IMR-90 (cell line): ENCODE results near the gene CRTAC1. TPM values are rescaled to one million over a fixed set of nuclear protein-coding genes. Genes with fewer than 3 reads are reported as not detected.

Experiments used
- ATAC-seq: fragments of 200-7000 bp; cut with Tn5 transposase; 2 replicates; pipeline ENCODE4 v1.9.1; 2020; ENCODE audit warnings: low read depth, mild to moderate bottlenecking, moderate library complexity
- BruUV-seq: library from RNA; stranded (reverse); fragments of 400-500 nt; replicated peaks from 2 replicates; lab custom pipeline; 2021; lab: Mats Ljungman, UMichigan
- CTCF ChIA-PET: fragments of 300-600 bp; formaldehyde crosslinking; extraction: SDS; loops from one replicate; lab custom pipeline; 2021; ENCODE audit warnings: antibody characterized with exemption; lab: Yijun Ruan, JAX
- POLR2A ChIA-PET: fragments of 300-600 bp; sonication (Branson Sonifier 250); formaldehyde crosslinking; loops from one replicate; lab custom pipeline; 2022; ENCODE audit warnings: antibody characterized with exemption; ENCODE audit not compliant: unreplicated experiment; lab: Charles Lee
- DNase-seq: peaks from one replicate; pipeline ENCODE4 v3.0.0; 2013
- H2AFZ ChIP-seq: replicated peaks from 2 replicates; pipeline ENCODE3; 2013; ENCODE audit warnings: low read length, mild to moderate bottlenecking; ENCODE audit not compliant: poor library complexity
- H2AK5ac ChIP-seq: 2 replicates; pipeline ENCODE4 v1.6.1; 2013; ENCODE audit warnings: low read depth, low read length, inconsistent platforms
- H2AK9ac ChIP-seq: replicated peaks from 2 replicates; pipeline ENCODE3; 2013; ENCODE audit warnings: mild to moderate bottlenecking, low read depth, low read length, moderate library complexity; ENCODE audit not compliant: poor library complexity
- H2BK120ac ChIP-seq: 2 replicates; pipeline ENCODE4 v1.6.1; 2013; ENCODE audit warnings: low read depth, low read length, inconsistent platforms
- H2BK15ac ChIP-seq: 3 replicates; pipeline ENCODE4 v1.6.1; 2013; ENCODE audit warnings: low read depth, low read length, inconsistent platforms
- H2BK20ac ChIP-seq: 2 replicates; pipeline ENCODE4 v1.6.1; 2013; ENCODE audit warnings: low read depth, mild to moderate bottlenecking, inconsistent platforms, low read length, moderate library complexity
- H2BK5ac ChIP-seq: 2 replicates; pipeline ENCODE4 v1.6.1; 2013; ENCODE audit warnings: mild to moderate bottlenecking, low read depth, low read length, inconsistent platforms; ENCODE audit not compliant: poor library complexity, severe bottlenecking
- H3K14ac ChIP-seq: replicated peaks from 2 replicates; pipeline ENCODE4 v1.6.1; 2013; ENCODE audit warnings: low read depth, low read length, inconsistent platforms
- H3K18ac ChIP-seq: 2 replicates; pipeline ENCODE4 v1.6.1; 2013; ENCODE audit warnings: low read depth, low read length, control low read depth
- H3K23ac ChIP-seq: 2 replicates; pipeline ENCODE4 v1.6.1; 2013; ENCODE audit warnings: low read depth, low read length, inconsistent platforms
- H3K27ac ChIP-seq: 2 replicates; pipeline ENCODE4 v1.5.1; 2013; ENCODE audit warnings: mild to moderate bottlenecking, control low read depth, low read length; ENCODE audit not compliant: insufficient read depth
- H3K27me3 ChIP-seq: 2 replicates; pipeline ENCODE4 v1.6.1; 2013; ENCODE audit warnings: low read length; ENCODE audit not compliant: control insufficient read depth, insufficient read depth
- H3K36me3 ChIP-seq: 2 replicates; pipeline ENCODE4 v1.6.1; 2013; ENCODE audit warnings: low read length, mixed read lengths; ENCODE audit not compliant: control insufficient read depth, insufficient read depth
- H3K4ac ChIP-seq: 2 replicates; pipeline ENCODE4 v1.6.1; 2013; ENCODE audit warnings: low read depth, low read length, inconsistent platforms
- H3K4me1 ChIP-seq: 2 replicates; pipeline ENCODE4 v1.6.1; 2013; ENCODE audit warnings: low read length, mixed read lengths; ENCODE audit not compliant: control insufficient read depth, insufficient read depth
- H3K4me2 ChIP-seq: 2 replicates; pipeline ENCODE4 v1.6.1; 2013; ENCODE audit warnings: low read depth, mild to moderate bottlenecking, control low read depth, low read length, moderate library complexity
- H3K4me3 ChIP-seq: 2 replicates; pipeline ENCODE4 v1.5.1; 2013; ENCODE audit warnings: low read depth, mild to moderate bottlenecking, control low read depth, low read length, moderate library complexity; ENCODE audit not compliant: insufficient read depth
- H3K56ac ChIP-seq: 2 replicates; pipeline ENCODE4 v1.6.1; 2013; ENCODE audit warnings: low read length, inconsistent platforms; ENCODE audit not compliant: insufficient read depth; ENCODE audit errors: extremely low read depth
- H3K79me1 ChIP-seq, 2 experiments: 2 replicates each; pipeline ENCODE4 v1.6.1; 2013; ENCODE audit warnings: low read length in 2 of 2, inconsistent platforms in 1 of 2, low read depth in 1 of 2
- H3K9ac ChIP-seq: 2 replicates; pipeline ENCODE4 v1.6.1; 2013; ENCODE audit warnings: low read depth, low read length, control low read depth
- H3K9me1 ChIP-seq: 2 replicates; pipeline ENCODE4 v1.6.1; 2013; ENCODE audit warnings: low read length, inconsistent platforms; ENCODE audit not compliant: insufficient read depth
- H3K9me3 ChIP-seq: 2 replicates; pipeline ENCODE4 v1.6.1; 2013; ENCODE audit warnings: low read length; ENCODE audit not compliant: control insufficient read depth, insufficient read depth
- H4K20me1 ChIP-seq: 2 replicates; pipeline ENCODE4 v1.6.1; 2013; ENCODE audit warnings: low read length, inconsistent platforms; ENCODE audit not compliant: insufficient read depth
- H4K5ac ChIP-seq: 2 replicates; pipeline ENCODE4 v1.6.1; 2013; ENCODE audit warnings: mild to moderate bottlenecking, low read depth, low read length, control low read depth
- H4K8ac ChIP-seq, 2 experiments: 2 replicates each; pipeline ENCODE4 v1.6.1; 2013; ENCODE audit warnings: low read depth in 2 of 2, low read length in 2 of 2, control low read depth in 1 of 2, inconsistent platforms in 1 of 2
- H4K91ac ChIP-seq: 2 replicates; pipeline ENCODE4 v1.6.1; 2013; ENCODE audit warnings: low read depth, low read length, inconsistent platforms; ENCODE audit not compliant: insufficient read depth
- NFE2L2 ChIP-seq: fragments of 150-350 bp; IDR thresholded peaks from 2 replicates; pipeline ENCODE4 v1.6.1; 2016; ENCODE audit warnings: low read depth, mild to moderate bottlenecking, low read length
- RFX5 ChIP-seq: IDR thresholded peaks from 2 replicates; pipeline ENCODE4 v1.8.0; 2012; ENCODE audit warnings: low read depth, mild to moderate bottlenecking, low read length, moderate library complexity
- USF2 ChIP-seq: fragments of 150-350 bp; IDR thresholded peaks from 2 replicates; pipeline ENCODE4 v1.6.1; 2017; ENCODE audit warnings: mild to moderate bottlenecking, antibody characterized with exemption, low read length, low read depth
- WGBS, 2 experiments: methylation state at CpG; one replicate each; pipeline versions ENCODE4 v1.1.5 to v1.1.7; 2013; ENCODE audit warnings: missing lambda C conversion rate in 2 of 2; ENCODE audit not compliant: insufficient read length in 1 of 2; ENCODE audit errors: extremely low coverage in 2 of 2; 5-methylcytosine and 5-hydroxymethylcytosine counted together
- dilution Hi-C: fragments of 300-500 bp; cut with HindIII; formaldehyde crosslinking; loops from one replicate; pipeline ENCODE4 v1.14.3; 2018; ENCODE audit warnings: low sequenced_read_pairs; ENCODE audit not compliant: unreplicated experiment
- in situ Hi-C: fragments of 300-500 bp; cut with MboI; formaldehyde crosslinking; loops from 3 replicates; pipeline ENCODE4 v1.14.3; 2019; ENCODE audit warnings: low sequenced_read_pairs, inconsistent platforms, mixed read lengths
- intact Hi-C: fragments of 100-400 bp; cut with micrococcal nuclease; formaldehyde crosslinking; loops from 2 replicates; pipeline ENCODE4 v1.10.0; 2022
- polyA plus RNA-seq, 3 experiments: library from polyadenylated mRNA; depleted of rRNA; stranded (reverse); fragments of >200 nt; gene quantifications; 2 replicates each; pipeline ENCODE4 v1.2.3, GENCODE V29; 2012; ENCODE audit warnings: low replicate concordance in 1 of 3
- total RNA-seq: library from RNA; depleted of rRNA; stranded (reverse); fragments of >200 nt; gene quantifications from 2 replicates; pipeline ENCODE4 v1.2.3, GENCODE V29; 2012

The CRTAC1 gene
- total and polyA plus RNA-seq, 2 of the 4 experiments (the other 2 are of a cell fraction), result not detected

DNA sequence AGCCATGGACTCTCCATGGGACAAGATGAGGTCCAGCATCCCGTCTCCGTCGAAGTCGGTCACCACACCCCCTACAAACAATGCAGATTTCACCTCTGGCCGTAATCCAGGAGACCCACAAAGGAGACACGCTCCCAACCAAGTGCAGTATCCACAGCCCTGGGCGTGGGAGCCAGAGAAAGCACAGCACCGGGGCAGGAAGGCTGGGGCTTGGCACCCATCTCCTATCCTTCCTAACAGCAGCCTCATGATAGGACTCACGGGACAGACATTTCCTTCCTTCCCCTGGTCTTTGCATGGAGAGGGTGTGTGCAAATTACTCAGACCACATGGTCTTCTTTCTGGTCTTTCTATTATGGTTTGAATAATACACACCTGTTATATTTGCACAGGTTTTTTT, 134.5 kb downstream of the CRTAC1 start:
- no TSS peak for BruUV-seq
- no peak overlapping the region for H4K91ac ChIP-seq
- no peak overlapping the region for H3K4ac ChIP-seq
- no peak overlapping the region for H3K14ac ChIP-seq
- in situ Hi-C loops (no loop called here), intact Hi-C loops (no loop called here), dilution Hi-C loops (no loop called here)
- H4K20me1 ChIP-seq, result no peaks in the 10 kb centered on the region
- H3K27me3 ChIP-seq, result peaks cover 12% of the 10 kb centered on the region; the same call in 1 of the 2 replicates
- no peak for ATAC-seq
- H2BK5ac ChIP-seq, result no peak overlapping the region
- H2AK5ac ChIP-seq, result no peak overlapping the region
- ChIA-PET POLR2A (no interaction called here), CTCF (no interaction called here)
- H3K18ac ChIP-seq, result no peak overlapping the region
- DNase-seq, result no peak
- no peak overlapping the region for H3K4me3 ChIP-seq
- no peak overlapping the region for H2BK15ac ChIP-seq
- H3K79me1 ChIP-seq, result no peaks in the 10 kb centered on the region
- no peaks in the 10 kb centered on the region for H3K9me1 ChIP-seq
- TF ChIP-seq USF2 (no peak), RFX5 (no peak), NFE2L2 (no peak)
- no peaks in the 10 kb centered on the region for H3K36me3 ChIP-seq
- WGBS, 2 experiments, result 75% methylated on average over 4 of the region's 9 CpGs; no CpG with 5 or more reads in 1 of the 2 experiments
- no peaks in the 10 kb centered on the region for H3K4me1 ChIP-seq
- no peak overlapping the region for H4K8ac ChIP-seq
- no peak overlapping the region for H4K5ac ChIP-seq
- no peak overlapping the region for H3K4me2 ChIP-seq
- H3K27ac ChIP-seq, result no peak overlapping the region
- no peak overlapping the region for H2BK20ac ChIP-seq
- H3K9me3 ChIP-seq, result no peaks in the 10 kb centered on the region
- no peak overlapping the region for H3K23ac ChIP-seq
- no peak overlapping the region for H2AFZ ChIP-seq
- no peak overlapping the region for H3K56ac ChIP-seq
- no peak overlapping the region for H2BK120ac ChIP-seq
- no peak overlapping the region for H3K9ac ChIP-seq
- no peak overlapping the region for H2AK9ac ChIP-seq
